DND-41 (cell line): ENCODE data around the gene GRAMD2A.

ENCODE experiments used
- ATAC-seq: fragments of 200-7000 bp; cut with Tn5 transposase; 3 replicates; pipeline ENCODE4 v1.9.1; 2021; ENCODE audit warnings: low read depth; ENCODE audit not compliant: insufficient read depth
- DNase-seq: peaks from one replicate; pipeline ENCODE4 v3.0.0-alpha.2; 2020
- H2AFZ ChIP-seq: 2 replicates; pipeline ENCODE4 v1.6.0; 2012; ENCODE audit warnings: low read depth, low read length
- H3K27ac ChIP-seq: 2 replicates; pipeline ENCODE4 v1.5.1; 2012; ENCODE audit warnings: low read length, inconsistent platforms
- H3K27me3 ChIP-seq: fragments of 200-600 bp; sonication (generic); 2 replicates; pipeline ENCODE4 v1.6.0; 2012; ENCODE audit warnings: low read length, mild to moderate bottlenecking, inconsistent platforms; ENCODE audit not compliant: insufficient read depth, poor library complexity
- H3K36me3 ChIP-seq: 2 replicates; pipeline ENCODE4 v1.5.1; 2012; ENCODE audit warnings: low read length, inconsistent platforms; ENCODE audit not compliant: insufficient read depth
- H3K4me1 ChIP-seq: 2 replicates; pipeline ENCODE4 v1.5.1; 2012; ENCODE audit warnings: mild to moderate bottlenecking, low read length; ENCODE audit not compliant: insufficient read depth
- H3K4me2 ChIP-seq: 2 replicates; pipeline ENCODE4 v1.6.0; 2012; ENCODE audit warnings: mild to moderate bottlenecking, moderate library complexity, low read length, inconsistent platforms; ENCODE audit not compliant: insufficient read depth
- H3K4me3 ChIP-seq, 2 experiments: fragments of 200-600 bp in 1 of 2; shearing (Covaris generic) in 1 of 2; 2 replicates each; pipeline ENCODE4 v1.5.1; 2012 to 2016; ENCODE audit warnings: inconsistent platforms in 2 of 2, low read length in 2 of 2, mild to moderate bottlenecking in 2 of 2, low read depth in 1 of 2, moderate library complexity in 1 of 2
- H3K79me2 ChIP-seq: 2 replicates; pipeline ENCODE4 v1.6.0; 2012; ENCODE audit warnings: low read length, inconsistent platforms; ENCODE audit not compliant: insufficient read depth
- H3K9ac ChIP-seq: 2 replicates; pipeline ENCODE4 v1.6.0; 2012; ENCODE audit warnings: low read depth, mild to moderate bottlenecking, inconsistent platforms, low read length, moderate library complexity
- H3K9me3 ChIP-seq: 2 replicates; pipeline ENCODE4 v1.5.1; 2012; ENCODE audit warnings: low read length, moderate library complexity, mild to moderate bottlenecking, inconsistent platforms; ENCODE audit not compliant: insufficient read depth, severe bottlenecking
- H4K20me1 ChIP-seq: 2 replicates; pipeline ENCODE4 v1.6.0; 2012; ENCODE audit warnings: low read length; ENCODE audit not compliant: insufficient read depth
- CTCF ChIP-seq: IDR thresholded peaks from 2 replicates; pipeline ENCODE4 v1.5.1; 2012; ENCODE audit warnings: borderline replicate concordance, low read length, moderate library complexity, mild to moderate bottlenecking; ENCODE audit not compliant: poor library complexity, severe bottlenecking; ENCODE audit errors: extremely low read depth
- EZH2 ChIP-seq: IDR thresholded peaks from 3 replicates; pipeline ENCODE4 v1.6.1; 2012; ENCODE audit warnings: borderline replicate concordance, low read depth, mild to moderate bottlenecking, moderate library complexity, low read length, inconsistent platforms; ENCODE audit not compliant: severe bottlenecking

The GRAMD2A gene

DNA sequence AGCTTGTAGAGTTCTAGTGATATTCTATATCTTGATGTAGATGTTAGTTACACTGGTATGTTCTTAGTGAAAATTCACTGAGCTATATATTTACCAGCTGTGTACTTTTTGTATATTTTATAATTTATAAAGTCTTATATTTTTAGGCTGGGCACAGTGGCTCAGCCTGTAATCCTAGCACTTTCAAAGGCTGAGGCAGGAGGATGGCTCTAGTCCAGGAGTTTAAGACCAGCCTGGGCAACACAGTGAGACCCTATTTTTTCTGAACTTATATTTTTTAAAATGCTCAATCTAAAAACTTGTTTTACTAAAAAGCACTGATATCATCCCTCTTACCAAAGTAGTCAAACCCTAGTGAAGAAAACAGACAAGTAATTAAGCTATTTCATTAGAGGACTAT, 84.8 kb downstream of the GRAMD2A start:
- H3K9ac ChIP-seq = no peak overlapping the region
- peaks cover 43% of the 10 kb centered on the region for H3K79me2 ChIP-seq
- no peak overlapping the region for H3K4me2 ChIP-seq
- H4K20me1 ChIP-seq = peaks cover 9% of the 10 kb centered on the region
- DNase-seq = no peak
- no peaks in the 10 kb centered on the region for H3K27me3 ChIP-seq
- peaks cover 20% of the 10 kb centered on the region for H3K4me1 ChIP-seq
- H3K36me3 ChIP-seq = no peaks in the 10 kb centered on the region
- H2AFZ ChIP-seq = no peak overlapping the region
- no peak overlapping the region for H3K27ac ChIP-seq
- no peak for ATAC-seq
- H3K4me3 ChIP-seq = no peak overlapping the region
- no peaks in the 10 kb centered on the region for H3K9me3 ChIP-seq
- no peak for TF ChIP-seq EZH2
- no peak for TF ChIP-seq CTCF

DNA sequence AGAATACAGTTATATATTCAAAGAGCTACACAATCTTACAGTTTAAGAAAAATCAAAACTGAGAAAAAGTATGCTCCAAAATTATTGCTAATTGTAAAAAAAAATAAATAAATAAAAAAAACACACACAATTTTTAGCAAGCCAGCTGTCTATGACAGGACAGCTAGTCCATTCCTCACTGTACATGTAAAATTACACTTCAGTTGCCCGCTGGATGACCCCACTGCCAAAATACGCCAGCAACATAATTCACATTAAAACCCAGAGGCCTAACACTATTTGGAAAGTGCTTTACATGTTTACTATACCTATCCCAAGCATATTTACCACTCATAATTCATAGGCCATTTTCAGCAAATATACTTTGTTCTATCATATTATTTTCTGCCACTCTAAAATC, 85.5 kb downstream of the GRAMD2A start:
- Histone ChIP-seq H3K4me1 (peaks cover 19% of the 10 kb centered on the region), H3K9me3 (no peaks in the 10 kb centered on the region), H3K36me3 (no peaks in the 10 kb centered on the region), H3K9ac (no peak overlapping the region), H3K4me2 (no peak overlapping the region), H3K79me2 (peaks cover 38% of the 10 kb centered on the region), H4K20me1 (peaks cover 8% of the 10 kb centered on the region), H3K27ac (no peak overlapping the region), H3K27me3 (no peaks in the 10 kb centered on the region), H2AFZ (no peak overlapping the region), H3K4me3 (no peak overlapping the region)
- TF ChIP-seq CTCF = no peak
- no peak for TF ChIP-seq EZH2
- DNase-seq = no peak
- no peak for ATAC-seq

DNA sequence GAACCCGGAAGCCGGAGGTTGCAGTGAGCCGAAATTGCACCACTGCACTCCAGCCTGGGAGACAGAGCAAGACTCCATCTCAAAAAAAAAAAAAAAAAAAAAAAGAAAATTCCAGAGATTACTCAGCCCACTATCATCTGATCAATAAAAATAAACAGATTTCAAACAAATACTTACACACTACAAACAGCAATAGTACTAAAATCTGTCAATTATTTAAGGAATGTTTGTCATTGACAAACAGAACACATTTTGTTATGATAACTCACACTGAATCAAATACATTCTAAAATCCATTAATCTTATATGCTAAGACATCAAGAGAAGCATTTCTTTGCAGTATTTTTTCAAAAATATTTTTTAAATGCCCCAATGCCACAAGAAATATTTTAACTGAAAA, 87.2 kb downstream of the GRAMD2A start:
- Histone ChIP-seq H3K4me2 (no peak overlapping the region), H3K79me2 (peaks cover 25% of the 10 kb centered on the region), H3K27ac (no peak overlapping the region), H2AFZ (no peak overlapping the region), H3K9me3 (no peaks in the 10 kb centered on the region), H3K27me3 (no peaks in the 10 kb centered on the region), H3K9ac (no peak overlapping the region), H3K4me1 (peaks cover 3% of the 10 kb centered on the region; the same call in 1 of the 2 replicates), H3K36me3 (no peaks in the 10 kb centered on the region), H4K20me1 (peaks cover 2% of the 10 kb centered on the region; the same call in 1 of the 2 replicates), H3K4me3 (no peak overlapping the region)
- ATAC-seq (no peak), DNase-seq (no peak)
- TF ChIP-seq EZH2 = no peak
- TF ChIP-seq CTCF = no peak
